Neuronal stem cell (in vitro differentiated cells): ENCODE measurements around the gene PTOV1.

Experiments
- DNase-seq: peaks from one replicate; pipeline ENCODE4 v3.0.0-alpha.2; 2013; ENCODE audit warnings: low spot score
- H2AFZ ChIP-seq: one replicate; pipeline ENCODE4 v1.6.1; 2013; ENCODE audit warnings: mild to moderate bottlenecking, low read length, inconsistent platforms
- H2AK5ac ChIP-seq: 2 replicates; pipeline ENCODE4 v1.6.1; 2013; ENCODE audit warnings: low read depth, mild to moderate bottlenecking, inconsistent platforms, low read length, moderate library complexity, mixed read lengths
- H2BK120ac ChIP-seq: 2 replicates; pipeline ENCODE4 v1.6.1; 2013; ENCODE audit warnings: low read depth, mild to moderate bottlenecking, inconsistent platforms, low read length, moderate library complexity, mixed read lengths
- H2BK12ac ChIP-seq: one replicate; pipeline ENCODE4 v1.6.1; 2013; ENCODE audit warnings: low read length, inconsistent platforms
- H2BK15ac ChIP-seq: 2 replicates; pipeline ENCODE4 v1.6.1; 2013; ENCODE audit warnings: mild to moderate bottlenecking, low read length, inconsistent platforms, mixed read lengths
- H2BK5ac ChIP-seq: one replicate; pipeline ENCODE4 v1.6.1; 2013; ENCODE audit warnings: inconsistent platforms, mild to moderate bottlenecking, low read length, moderate library complexity
- H3K14ac ChIP-seq: one replicate; pipeline ENCODE4 v1.6.1; 2013; ENCODE audit warnings: low read length, inconsistent platforms
- H3K18ac ChIP-seq: 2 replicates; pipeline ENCODE4 v1.6.1; 2013; ENCODE audit warnings: low read length, inconsistent platforms
- H3K23ac ChIP-seq: 2 replicates; pipeline ENCODE4 v1.6.1; 2013; ENCODE audit warnings: low read depth, mild to moderate bottlenecking, mixed read lengths, low read length, inconsistent platforms; ENCODE audit not compliant: poor library complexity
- H3K27ac ChIP-seq: replicated peaks from 3 replicates; pipeline ENCODE4 v1.5.1; 2013; ENCODE audit warnings: low read length, inconsistent platforms
- H3K27me3 ChIP-seq, 3 experiments: 2 replicates each; pipeline ENCODE4 v1.6.1; 2013; ENCODE audit warnings: low read length in 3 of 3, mild to moderate bottlenecking in 2 of 3, inconsistent platforms in 1 of 3, low read depth in 1 of 3, mixed read lengths in 1 of 3, moderate library complexity in 1 of 3; ENCODE audit not compliant: control insufficient read depth in 3 of 3, insufficient read depth in 3 of 3
- H3K36me3 ChIP-seq, 2 donors: replicated peaks in 1 of 2; 2 replicates each; pipeline ENCODE4 v1.6.1; 2013; ENCODE audit warnings: low read length in 2 of 2; ENCODE audit not compliant: control insufficient read depth in 2 of 2, insufficient read depth in 2 of 2
- H3K4ac ChIP-seq: 2 replicates; pipeline ENCODE4 v1.6.1; 2013; ENCODE audit warnings: inconsistent platforms, mild to moderate bottlenecking, low read length, moderate library complexity
- H3K4me1 ChIP-seq, 2 donors: 1 replicate in 1 of 2; 2 replicates in 1 of 2; pipeline ENCODE4 v1.6.1; 2013; ENCODE audit warnings: low read length in 2 of 2, low read depth in 1 of 2; ENCODE audit not compliant: control insufficient read depth in 2 of 2, insufficient read depth in 1 of 2
- H3K4me2 ChIP-seq: one replicate; pipeline ENCODE4 v1.6.1; 2013; ENCODE audit warnings: mild to moderate bottlenecking, low read length, inconsistent platforms; ENCODE audit not compliant: insufficient read depth, poor library complexity, severe bottlenecking
- H3K4me3 ChIP-seq, 2 donors: 2 replicates each; pipeline ENCODE4 v1.5.1; 2013; ENCODE audit warnings: low read length in 2 of 2, mild to moderate bottlenecking in 2 of 2, inconsistent platforms in 1 of 2, moderate library complexity in 1 of 2
- H3K79me1 ChIP-seq: one replicate; pipeline ENCODE4 v1.6.1; 2013; ENCODE audit warnings: low read depth, mild to moderate bottlenecking, inconsistent platforms, low read length, moderate library complexity
- H3K9ac ChIP-seq: one replicate; pipeline ENCODE4 v1.6.1; 2013; ENCODE audit warnings: mild to moderate bottlenecking, low read depth, low read length, inconsistent platforms; ENCODE audit not compliant: poor library complexity
- H3K9me3 ChIP-seq, 2 donors: replicated peaks in 1 of 2; 2 replicates each; pipeline versions ENCODE3 to v1.6.1; 2013; ENCODE audit warnings: low read length in 2 of 2, mild to moderate bottlenecking in 2 of 2, inconsistent platforms in 1 of 2, low read depth in 1 of 2, mixed read lengths in 1 of 2, moderate library complexity in 1 of 2; ENCODE audit not compliant: control insufficient read depth in 2 of 2, insufficient read depth in 1 of 2
- H4K8ac ChIP-seq: one replicate; pipeline ENCODE4 v1.6.1; 2013; ENCODE audit warnings: low read depth, mild to moderate bottlenecking, inconsistent platforms, low read length, moderate library complexity
- H4K91ac ChIP-seq: one replicate; pipeline ENCODE4 v1.6.1; 2013; ENCODE audit warnings: low read length, low read depth, mild to moderate bottlenecking, inconsistent platforms; ENCODE audit not compliant: poor library complexity
- WGBS, 2 donors: extraction: QIAGEN DNeasy Blood & Tissue Kit; methylation state at CpG; one replicate each; pipeline ENCODE4 v1.1.7; 2013; ENCODE audit warnings: missing lambda C conversion rate in 2 of 2, mixed read lengths in 1 of 2; ENCODE audit not compliant: insufficient read length in 2 of 2, insufficient replicate concordance in 1 of 2; ENCODE audit errors: extremely low coverage in 2 of 2; 5-methylcytosine and 5-hydroxymethylcytosine counted together

The PTOV1 gene

GRCh38 chr19:49840321-49840720 lies 10.6 kb upstream of the PTOV1 start:
- H3K36me3 ChIP-seq = peaks cover 44 to 76% of the 10 kb centered on the region in 2 donors
- H2AFZ ChIP-seq = no peak overlapping the region
- H3K9me3 ChIP-seq = no peaks in the 10 kb centered on the region
- no peak overlapping the region for H3K4me2 ChIP-seq
- H3K4me3 ChIP-seq = no peak overlapping the region
- no peak overlapping the region for H3K23ac ChIP-seq
- no peak overlapping the region for H4K91ac ChIP-seq
- no CpG with 5 or more reads among the region's 11 CpGs for WGBS, 2 donors
- no peak overlapping the region for H3K27ac ChIP-seq
- H2BK15ac ChIP-seq = no peak overlapping the region
- H3K18ac ChIP-seq = no peak overlapping the region
- H3K9ac ChIP-seq = peak overlapping the region; percentile 31
- H2BK5ac ChIP-seq = no peak overlapping the region
- H3K4ac ChIP-seq = no peak overlapping the region
- DNase-seq = no peak
- H2AK5ac ChIP-seq = no peak overlapping the region
- no peaks in the 10 kb centered on the region for H3K27me3 ChIP-seq
- H3K14ac ChIP-seq = no peak overlapping the region
- no peaks in the 10 kb centered on the region for H3K79me1 ChIP-seq
- H2BK120ac ChIP-seq = no peak overlapping the region
- H3K4me1 ChIP-seq = no peaks in the 10 kb centered on the region
- no peak overlapping the region for H4K8ac ChIP-seq
- no peak overlapping the region for H2BK12ac ChIP-seq

- H3K9me3 ChIP-seq = no peaks in the 10 kb centered on the region
- H3K36me3 ChIP-seq = peaks cover 42 to 71% of the 10 kb centered on the region in 2 donors
- no peak overlapping the region for H2BK12ac ChIP-seq
- H4K8ac ChIP-seq = peak overlapping the region; percentile 66
- no peak overlapping the region for H2BK5ac ChIP-seq
- H2AK5ac ChIP-seq = no peak overlapping the region
- H2BK120ac ChIP-seq = no peak overlapping the region
- H3K4me3 ChIP-seq = no peak overlapping the region
- H3K4me2 ChIP-seq = no peak overlapping the region
- DNase-seq = no peak
- H3K27me3 ChIP-seq = no peaks in the 10 kb centered on the region
- no peak overlapping the region for H3K4ac ChIP-seq
- H4K91ac ChIP-seq = no peak overlapping the region
- no peaks in the 10 kb centered on the region for H3K4me1 ChIP-seq
- H3K14ac ChIP-seq = no peak overlapping the region
- H3K9ac ChIP-seq = no peak overlapping the region
- H2AFZ ChIP-seq = no peak overlapping the region
- H2BK15ac ChIP-seq = no peak overlapping the region
- H3K27ac ChIP-seq = no peak overlapping the region
- H3K79me1 ChIP-seq = no peaks in the 10 kb centered on the region
- no peak overlapping the region for H3K23ac ChIP-seq
- no CpG with 5 or more reads among the region's 17 CpGs for whole genome bisulfite sequencing, 2 donors
- peak overlapping the region; percentile 4 for H3K18ac ChIP-seq
Observed at GRCh38 chr19:49840736-49841249, 10.2 kb upstream of the PTOV1 start.

- peaks cover under 1 to 1% of the 10 kb centered on the region in 2 donors for H3K9me3 ChIP-seq
- no CpG with 5 or more reads among the region's 3 CpGs for WGBS, 2 donors
- H2BK120ac ChIP-seq = no peak overlapping the region
- H2BK12ac ChIP-seq = no peak overlapping the region
- H3K4me1 ChIP-seq = no peaks in the 10 kb centered on the region
- H3K4me3 ChIP-seq = no peak overlapping the region
- H3K23ac ChIP-seq = no peak overlapping the region
- no peak overlapping the region for H2AK5ac ChIP-seq
- no peak overlapping the region for H2AFZ ChIP-seq
- DNase-seq = no peak
- H2BK5ac ChIP-seq = no peak overlapping the region
- H3K36me3 ChIP-seq = peaks cover 24 to 59% of the 10 kb centered on the region in 2 donors
- no peak overlapping the region for H3K14ac ChIP-seq
- no peaks in the 10 kb centered on the region for H3K79me1 ChIP-seq
- H4K8ac ChIP-seq = no peak overlapping the region
- no peak overlapping the region for H4K91ac ChIP-seq
- H3K4ac ChIP-seq = no peak overlapping the region
- H2BK15ac ChIP-seq = no peak overlapping the region
- H3K27me3 ChIP-seq = no peaks in the 10 kb centered on the region
- H3K18ac ChIP-seq = no peak overlapping the region
- H3K27ac ChIP-seq = no peak overlapping the region
- H3K9ac ChIP-seq = no peak overlapping the region
- no peak overlapping the region for H3K4me2 ChIP-seq
Observed at GRCh38 chr19:49843265-49843664, 7.7 kb upstream of the PTOV1 start.

- no peak overlapping the region for H3K4me2 ChIP-seq
- H3K4me1 ChIP-seq = no peaks in the 10 kb centered on the region
- no peak overlapping the region for H3K23ac ChIP-seq
- peaks cover 4 to 12% of the 10 kb centered on the region in 2 donors for H3K9me3 ChIP-seq
- no peaks in the 10 kb centered on the region for H3K27me3 ChIP-seq
- no peak overlapping the region for H2AK5ac ChIP-seq
- H4K8ac ChIP-seq = no peak overlapping the region
- H2AFZ ChIP-seq = no peak overlapping the region
- no peak overlapping the region for H2BK12ac ChIP-seq
- H3K9ac ChIP-seq = no peak overlapping the region
- H3K14ac ChIP-seq = no peak overlapping the region
- no peak overlapping the region for H4K91ac ChIP-seq
- no peaks in the 10 kb centered on the region for H3K79me1 ChIP-seq
- H3K18ac ChIP-seq = no peak overlapping the region
- H2BK120ac ChIP-seq = no peak overlapping the region
- no peak overlapping the region for H3K4ac ChIP-seq
- no peak for DNase-seq
- H3K36me3 ChIP-seq = peaks cover 16 to 59% of the 10 kb centered on the region in 2 donors
- no peak overlapping the region for H3K4me3 ChIP-seq
- no peak overlapping the region for H3K27ac ChIP-seq
- H2BK15ac ChIP-seq = no peak overlapping the region
- H2BK5ac ChIP-seq = no peak overlapping the region
- no CpG with 5 or more reads among the region's 18 CpGs for WGBS, 2 donors
Observed at GRCh38 chr19:49844138-49845095, 6.5 kb upstream of the PTOV1 start.
